HL-60 (cell line): ENCODE measurements around the gene CLSTN2.

ENCODE experiments used
- CTCF ChIP-seq: IDR thresholded peaks from one replicate; pipeline ENCODE4 v1.5.1; 2011; ENCODE audit warnings: low read length, control low read depth, inconsistent platforms; ENCODE audit not compliant: insufficient read depth
- GABPA ChIP-seq: IDR thresholded peaks from 2 replicates; pipeline ENCODE4 v1.6.1; 2012; ENCODE audit warnings: low read depth
- POLR2AphosphoS5 ChIP-seq: IDR thresholded peaks from 2 replicates; pipeline ENCODE4 v1.6.1; 2012; ENCODE audit warnings: low read depth
- TF ChIP-seq, protein P1 (sequence below): IDR thresholded peaks from 2 replicates; pipeline ENCODE4 v1.6.1; 2012; ENCODE audit warnings: low read depth; ENCODE audit not compliant: insufficient replicate concordance

- no peak for TF ChIP-seq POLR2AphosphoS5
- TF ChIP-seq CTCF, result no peak
- TF ChIP-seq, protein P1, sequence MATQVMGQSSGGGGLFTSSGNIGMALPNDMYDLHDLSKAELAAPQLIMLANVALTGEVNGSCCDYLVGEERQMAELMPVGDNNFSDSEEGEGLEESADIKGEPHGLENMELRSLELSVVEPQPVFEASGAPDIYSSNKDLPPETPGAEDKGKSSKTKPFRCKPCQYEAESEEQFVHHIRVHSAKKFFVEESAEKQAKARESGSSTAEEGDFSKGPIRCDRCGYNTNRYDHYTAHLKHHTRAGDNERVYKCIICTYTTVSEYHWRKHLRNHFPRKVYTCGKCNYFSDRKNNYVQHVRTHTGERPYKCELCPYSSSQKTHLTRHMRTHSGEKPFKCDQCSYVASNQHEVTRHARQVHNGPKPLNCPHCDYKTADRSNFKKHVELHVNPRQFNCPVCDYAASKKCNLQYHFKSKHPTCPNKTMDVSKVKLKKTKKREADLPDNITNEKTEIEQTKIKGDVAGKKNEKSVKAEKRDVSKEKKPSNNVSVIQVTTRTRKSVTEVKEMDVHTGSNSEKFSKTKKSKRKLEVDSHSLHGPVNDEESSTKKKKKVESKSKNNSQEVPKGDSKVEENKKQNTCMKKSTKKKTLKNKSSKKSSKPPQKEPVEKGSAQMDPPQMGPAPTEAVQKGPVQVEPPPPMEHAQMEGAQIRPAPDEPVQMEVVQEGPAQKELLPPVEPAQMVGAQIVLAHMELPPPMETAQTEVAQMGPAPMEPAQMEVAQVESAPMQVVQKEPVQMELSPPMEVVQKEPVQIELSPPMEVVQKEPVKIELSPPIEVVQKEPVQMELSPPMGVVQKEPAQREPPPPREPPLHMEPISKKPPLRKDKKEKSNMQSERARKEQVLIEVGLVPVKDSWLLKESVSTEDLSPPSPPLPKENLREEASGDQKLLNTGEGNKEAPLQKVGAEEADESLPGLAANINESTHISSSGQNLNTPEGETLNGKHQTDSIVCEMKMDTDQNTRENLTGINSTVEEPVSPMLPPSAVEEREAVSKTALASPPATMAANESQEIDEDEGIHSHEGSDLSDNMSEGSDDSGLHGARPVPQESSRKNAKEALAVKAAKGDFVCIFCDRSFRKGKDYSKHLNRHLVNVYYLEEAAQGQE, result no peak
- TF ChIP-seq GABPA, result no peak
These were observed 165.5 kb downstream of the CLSTN2 start for GRCh38 chr3:140100479-140100878.
